Nephron progenitor cell (in vitro differentiated cells): ENCODE data around the gene C9orf57.
A peak's percentile ranks its signal among the peaks of the same experiment; 100 is the strongest.
"Not testable (repeated sequence)": the region's sequence is repeated elsewhere in the genome, so short reads cannot be mapped to it uniquely, and the experiment has no call there.

Experiments used
- DNase-seq: peaks from one replicate; pipeline ENCODE4 v3.0.0; 2021
- H3K27ac Mint-ChIP-seq: 2 replicates; pipeline ENCODE4 v1.8.0; 2021; ENCODE audit warnings: mild to moderate bottlenecking, moderate library complexity, mixed read lengths
- H3K27me3 Mint-ChIP-seq: 2 replicates; pipeline ENCODE4 v1.8.0; 2021; ENCODE audit warnings: mild to moderate bottlenecking, low read depth, mixed read lengths; ENCODE audit not compliant: poor library complexity
- H3K36me3 Mint-ChIP-seq: 2 replicates; pipeline ENCODE4 v1.8.0; 2021; ENCODE audit warnings: low read depth, mixed read lengths
- H3K4me1 Mint-ChIP-seq: 2 replicates; pipeline ENCODE4 v1.8.0; 2021; ENCODE audit warnings: mixed read lengths
- H3K4me3 Mint-ChIP-seq: 2 replicates; pipeline ENCODE4 v1.8.0; 2021; ENCODE audit warnings: mild to moderate bottlenecking, moderate library complexity, mixed read lengths
- H3K9me3 Mint-ChIP-seq: 2 replicates; pipeline ENCODE4 v1.8.0; 2021; ENCODE audit warnings: mild to moderate bottlenecking, moderate library complexity, mixed read lengths
- TF ChIP-seq, protein P1 (sequence below): fragments of 200-600 bp; sonication (generic); IDR thresholded peaks from 2 replicates; pipeline ENCODE4 v1.5.0; 2021; ENCODE audit warnings: antibody characterized with exemption

C9orf57 gene

DNA sequence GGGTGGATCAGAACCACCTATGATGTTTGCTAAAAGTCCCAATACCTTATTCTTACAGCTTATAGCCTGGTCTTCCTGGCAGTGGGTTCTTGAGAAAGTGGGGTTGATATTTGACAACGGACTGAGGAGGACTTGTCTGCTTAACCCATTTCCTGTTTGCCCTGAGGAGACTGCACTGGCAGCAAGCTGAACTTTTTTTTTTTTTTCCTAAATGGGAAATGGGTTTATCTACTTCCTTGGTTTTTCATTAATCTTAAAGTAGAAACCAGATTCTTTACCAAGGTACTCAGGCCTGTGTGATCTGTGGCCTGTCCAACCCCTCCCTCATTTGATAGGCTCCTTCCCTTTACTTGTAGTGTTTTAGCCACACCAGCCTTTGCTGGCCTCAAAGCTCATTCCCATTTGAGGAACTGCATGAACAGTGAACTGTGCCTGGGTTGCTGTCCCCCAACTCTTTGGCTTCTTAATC lies 47.1 kb downstream of the C9orf57 start:
- no peak overlapping the region for H3K4me3 Mint-ChIP-seq
- H3K27me3 Mint-ChIP-seq = no peaks in the 10 kb centered on the region
- DNase-seq = no peak
- H3K4me1 Mint-ChIP-seq = no peaks in the 10 kb centered on the region
- TF ChIP-seq, protein P1, sequence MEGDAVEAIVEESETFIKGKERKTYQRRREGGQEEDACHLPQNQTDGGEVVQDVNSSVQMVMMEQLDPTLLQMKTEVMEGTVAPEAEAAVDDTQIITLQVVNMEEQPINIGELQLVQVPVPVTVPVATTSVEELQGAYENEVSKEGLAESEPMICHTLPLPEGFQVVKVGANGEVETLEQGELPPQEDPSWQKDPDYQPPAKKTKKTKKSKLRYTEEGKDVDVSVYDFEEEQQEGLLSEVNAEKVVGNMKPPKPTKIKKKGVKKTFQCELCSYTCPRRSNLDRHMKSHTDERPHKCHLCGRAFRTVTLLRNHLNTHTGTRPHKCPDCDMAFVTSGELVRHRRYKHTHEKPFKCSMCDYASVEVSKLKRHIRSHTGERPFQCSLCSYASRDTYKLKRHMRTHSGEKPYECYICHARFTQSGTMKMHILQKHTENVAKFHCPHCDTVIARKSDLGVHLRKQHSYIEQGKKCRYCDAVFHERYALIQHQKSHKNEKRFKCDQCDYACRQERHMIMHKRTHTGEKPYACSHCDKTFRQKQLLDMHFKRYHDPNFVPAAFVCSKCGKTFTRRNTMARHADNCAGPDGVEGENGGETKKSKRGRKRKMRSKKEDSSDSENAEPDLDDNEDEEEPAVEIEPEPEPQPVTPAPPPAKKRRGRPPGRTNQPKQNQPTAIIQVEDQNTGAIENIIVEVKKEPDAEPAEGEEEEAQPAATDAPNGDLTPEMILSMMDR = no peak
- H3K36me3 Mint-ChIP-seq = no peaks in the 10 kb centered on the region
- H3K9me3 Mint-ChIP-seq = no peaks in the 10 kb centered on the region
- no peak overlapping the region for H3K27ac Mint-ChIP-seq

DNA sequence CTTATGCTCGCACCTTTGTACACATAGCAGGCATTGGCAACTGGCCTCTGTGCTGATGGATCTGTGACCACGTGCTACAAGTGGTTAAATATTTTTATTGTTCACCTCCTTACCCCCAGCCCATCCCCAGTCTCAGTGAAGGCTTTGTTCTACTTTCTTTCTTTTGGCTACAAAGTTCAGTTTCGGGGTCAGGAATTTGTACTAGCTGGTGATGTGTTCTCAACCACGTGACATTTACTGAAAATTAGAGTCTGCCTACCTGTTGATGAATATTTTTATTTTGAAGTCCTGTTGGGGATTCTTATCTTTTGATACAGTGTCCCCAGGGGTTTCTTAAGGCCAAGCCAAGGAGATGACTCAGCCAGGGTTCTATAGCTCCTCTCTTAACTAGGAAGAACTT lies 47.8 kb downstream of the C9orf57 start:
- no peak overlapping the region for H3K27ac Mint-ChIP-seq
- DNase-seq = no peak
- no peaks in the 10 kb centered on the region for H3K36me3 Mint-ChIP-seq
- no peaks in the 10 kb centered on the region for H3K9me3 Mint-ChIP-seq
- TF ChIP-seq, protein P1 = no peak
- no peaks in the 10 kb centered on the region for H3K4me1 Mint-ChIP-seq
- no peaks in the 10 kb centered on the region for H3K27me3 Mint-ChIP-seq
- H3K4me3 Mint-ChIP-seq = no peak overlapping the region

DNA sequence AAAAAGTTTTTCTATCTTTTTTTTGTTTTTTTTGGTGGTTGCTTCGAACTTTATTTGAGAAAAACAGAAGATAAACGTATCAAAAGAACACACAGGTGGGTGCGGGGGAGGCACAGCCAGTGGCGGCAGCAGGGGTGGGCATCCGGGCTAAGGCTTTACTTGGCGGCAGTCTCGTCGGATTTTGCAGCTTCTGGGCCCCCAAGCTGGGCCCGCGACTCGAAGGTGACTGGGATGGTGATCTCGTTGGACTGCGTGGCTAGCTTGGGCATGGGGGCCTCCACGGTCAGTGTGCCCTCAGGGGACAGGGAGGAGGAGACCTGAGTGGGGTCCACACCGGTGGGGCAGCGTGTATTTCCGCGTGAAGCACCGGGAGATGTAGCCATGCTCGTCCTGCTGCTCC lies 52.7 kb downstream of the C9orf57 start:
- not testable (repeated sequence) for H3K27ac Mint-ChIP-seq, H3K27me3 Mint-ChIP-seq

DNA sequence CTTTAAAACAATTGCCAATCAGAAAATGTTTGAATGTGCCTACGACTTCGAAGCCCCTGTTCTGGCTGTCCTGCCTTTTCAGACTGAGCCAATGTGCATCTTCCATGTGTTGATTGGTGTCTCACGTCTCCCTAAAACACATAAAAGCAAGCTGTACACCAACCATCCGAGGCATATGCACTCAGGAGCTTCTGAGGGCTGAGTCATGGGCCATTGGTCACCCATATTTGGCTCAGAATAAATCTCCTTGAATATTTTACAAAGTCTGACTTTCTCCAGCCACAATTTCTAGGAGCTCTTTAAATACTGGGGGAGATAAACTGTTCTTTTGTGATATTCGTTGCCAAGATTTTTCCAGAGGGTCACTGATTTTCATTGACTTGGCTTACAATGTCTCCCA lies 53.9 kb downstream of the C9orf57 start:
- Mint-ChIP-seq H3K9me3 (peaks cover 9% of the 10 kb centered on the region), H3K27me3 (peaks cover 4% of the 10 kb centered on the region), H3K4me3 (no peak overlapping the region), H3K27ac (peak overlapping the region; percentile 21), H3K36me3 (no peaks in the 10 kb centered on the region), H3K4me1 (peaks cover 6% of the 10 kb centered on the region)
- TF ChIP-seq, protein P1 = no peak
- no peak for DNase-seq

More for the DNA sequence above, 52.7 kb downstream of the C9orf57 start:
- DNase-seq, H3K9me3 Mint-ChIP-seq, H3K4me1 Mint-ChIP-seq, H3K36me3 Mint-ChIP-seq, H3K4me3 Mint-ChIP-seq: not testable (repeated sequence)

DNA sequence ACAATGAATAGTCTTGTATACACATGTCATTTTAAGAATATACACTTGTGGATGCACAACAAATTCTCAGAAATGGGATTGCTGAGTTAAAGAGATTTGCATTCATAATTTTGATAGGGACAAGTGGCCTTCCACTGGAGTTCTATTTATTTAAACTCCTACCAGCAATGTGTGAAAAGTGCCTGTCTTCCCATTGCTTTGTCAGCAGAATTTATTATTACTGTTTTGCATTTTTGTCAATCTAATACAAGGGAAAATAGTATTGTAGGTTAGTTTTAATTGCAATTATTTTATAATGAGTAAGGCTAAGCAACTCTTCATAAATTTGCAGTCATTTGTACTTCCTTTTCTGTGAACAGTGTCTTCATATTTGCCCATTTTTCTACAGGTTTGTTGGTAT lies 55.0 kb downstream of the C9orf57 start:
- Mint-ChIP-seq H3K27ac (no peak overlapping the region), H3K27me3 (peaks cover 4% of the 10 kb centered on the region), H3K36me3 (no peaks in the 10 kb centered on the region), H3K4me1 (peaks cover 6% of the 10 kb centered on the region), H3K4me3 (no peak overlapping the region), H3K9me3 (peaks cover 19% of the 10 kb centered on the region)
- DNase-seq = no peak
- TF ChIP-seq, protein P1 = no peak
